H9 (cell line): ENCODE results near the gene LIN54. TPM values are rescaled to one million over a fixed set of nuclear protein-coding genes. Genes with fewer than 3 reads are reported as not detected.

ENCODE experiments used
- DNase-seq: peaks from one replicate; pipeline ENCODE4 v3.0.0-alpha.2; 2017
- H2AFZ ChIP-seq: one replicate; pipeline ENCODE4 v1.6.1; 2013; ENCODE audit warnings: mild to moderate bottlenecking, low read length, control low read depth, moderate library complexity
- H2AK5ac ChIP-seq: 2 replicates; pipeline ENCODE4 v1.6.1; 2013; ENCODE audit warnings: low read length, control low read depth, mixed read lengths; ENCODE audit not compliant: insufficient read length
- H2BK120ac ChIP-seq: one replicate; pipeline ENCODE4 v1.6.1; 2013; ENCODE audit warnings: low read depth, mild to moderate bottlenecking, low read length, control low read depth, inconsistent platforms; ENCODE audit not compliant: poor library complexity, severe bottlenecking
- H2BK12ac ChIP-seq: 2 replicates; pipeline ENCODE4 v1.6.1; 2013; ENCODE audit warnings: low read length, control low read depth, mixed read lengths, low read depth; ENCODE audit not compliant: insufficient read length
- H2BK15ac ChIP-seq: 2 replicates; pipeline ENCODE4 v1.6.1; 2013; ENCODE audit warnings: low read depth, low read length, control low read depth
- H2BK20ac ChIP-seq: one replicate; pipeline ENCODE4 v1.6.1; 2013; ENCODE audit warnings: low read depth, mild to moderate bottlenecking, low read length, control low read depth, inconsistent platforms; ENCODE audit not compliant: poor library complexity, severe bottlenecking
- H2BK5ac ChIP-seq: 2 replicates; pipeline ENCODE4 v1.6.1; 2013; ENCODE audit warnings: low read length, control low read depth, mixed read lengths; ENCODE audit not compliant: insufficient read length
- H3K14ac ChIP-seq: 2 replicates; pipeline ENCODE4 v1.6.1; 2013; ENCODE audit warnings: low read length, control low read depth; ENCODE audit not compliant: insufficient read depth
- H3K18ac ChIP-seq: 2 replicates; pipeline ENCODE4 v1.6.1; 2013; ENCODE audit warnings: low read depth, mild to moderate bottlenecking, mixed read lengths, low read length, control low read depth; ENCODE audit not compliant: insufficient read length
- H3K23ac ChIP-seq: 2 replicates; pipeline ENCODE4 v1.6.1; 2013; ENCODE audit warnings: low read length, control low read depth, mixed read lengths, low read depth; ENCODE audit not compliant: insufficient read length
- H3K23me2 ChIP-seq: 2 replicates; pipeline ENCODE4 v1.6.1; 2013; ENCODE audit warnings: low read depth, mild to moderate bottlenecking, mixed read lengths, low read length, control low read depth; ENCODE audit not compliant: insufficient read length, poor library complexity, severe bottlenecking
- H3K27ac ChIP-seq: 2 replicates; pipeline ENCODE4 v1.5.1; 2013; ENCODE audit warnings: low read length, control low read depth, mixed read lengths, low read depth; ENCODE audit not compliant: insufficient read length
- H3K27me3 ChIP-seq: 2 replicates; pipeline ENCODE4 v1.6.1; 2013; ENCODE audit warnings: low read length, control low read depth, inconsistent platforms; ENCODE audit not compliant: insufficient read depth
- H3K4ac ChIP-seq: 2 replicates; pipeline ENCODE4 v1.6.1; 2013; ENCODE audit warnings: low read depth, mild to moderate bottlenecking, control low read depth, inconsistent platforms, low read length, moderate library complexity
- H3K4me1 ChIP-seq: 2 replicates; pipeline ENCODE4 v1.6.1; 2013; ENCODE audit warnings: low read length, control low read depth, inconsistent platforms; ENCODE audit not compliant: insufficient read depth
- H3K4me2 ChIP-seq: 2 replicates; pipeline ENCODE4 v1.6.1; 2013; ENCODE audit warnings: low read length, control low read depth, mixed read lengths; ENCODE audit not compliant: insufficient read length, insufficient read depth
- H3K56ac ChIP-seq: 2 replicates; pipeline ENCODE4 v1.6.1; 2013; ENCODE audit warnings: low read depth, mild to moderate bottlenecking, mixed read lengths, low read length, control low read depth; ENCODE audit not compliant: insufficient read length
- H3K79me1 ChIP-seq: 2 replicates; pipeline ENCODE4 v1.6.1; 2013; ENCODE audit warnings: low read depth, mild to moderate bottlenecking, moderate library complexity, low read length, control low read depth, inconsistent platforms; ENCODE audit not compliant: insufficient read depth, poor library complexity, severe bottlenecking
- H3K79me2 ChIP-seq: 2 replicates; pipeline ENCODE4 v1.6.1; 2013; ENCODE audit warnings: low read length, control low read depth, inconsistent platforms; ENCODE audit not compliant: insufficient read depth
- H3K9ac ChIP-seq: 2 replicates; pipeline ENCODE4 v1.6.1; 2013; ENCODE audit warnings: low read length, control low read depth, mixed read lengths; ENCODE audit not compliant: insufficient read length; ENCODE audit errors: extremely low read depth
- H3K9me3 ChIP-seq: one replicate; pipeline ENCODE4 v1.6.1; 2013; ENCODE audit warnings: low read depth, low read length, inconsistent platforms; ENCODE audit not compliant: control insufficient read depth
- H3T11ph ChIP-seq: one replicate; pipeline ENCODE4 v1.6.1; 2013; ENCODE audit warnings: mild to moderate bottlenecking, low read length, control low read depth, inconsistent platforms
- H4K20me1 ChIP-seq: one replicate; pipeline ENCODE4 v1.6.1; 2013; ENCODE audit not compliant: control insufficient read depth, insufficient read length, insufficient read depth
- H4K5ac ChIP-seq: 2 replicates; pipeline ENCODE4 v1.6.1; 2013; ENCODE audit warnings: low read depth, mild to moderate bottlenecking, mixed read lengths, low read length, control low read depth; ENCODE audit not compliant: insufficient read length
- H4K8ac ChIP-seq: replicated peaks from 2 replicates; pipeline ENCODE4 v1.6.1; 2013; ENCODE audit warnings: low read length, control low read depth, mixed read lengths, low read depth; ENCODE audit not compliant: insufficient read length
- H4K91ac ChIP-seq: 2 replicates; pipeline ENCODE4 v1.6.1; 2013; ENCODE audit warnings: low read depth, mild to moderate bottlenecking, moderate library complexity, mixed read lengths, low read length, control low read depth; ENCODE audit not compliant: insufficient read length
- H3K27ac Mint-ChIP-seq, 3 experiments: 2 replicates in 2 of 3; 3 replicates in 1 of 3; pipeline ENCODE4 v1.8.0; 2020 to 2021; ENCODE audit warnings: mixed read lengths in 3 of 3, mild to moderate bottlenecking in 1 of 3, moderate library complexity in 1 of 3
- H3K27me3 Mint-ChIP-seq: 2 replicates; pipeline ENCODE4 v1.8.0; 2021; ENCODE audit warnings: low read depth, mild to moderate bottlenecking, moderate library complexity, mixed read lengths
- H3K36me3 Mint-ChIP-seq, 3 experiments: 2 replicates in 2 of 3; 3 replicates in 1 of 3; pipeline ENCODE4 v1.8.0; 2020 to 2021; ENCODE audit warnings: low read depth in 3 of 3, mixed read lengths in 3 of 3; ENCODE audit not compliant: insufficient read depth in 1 of 3
- H3K4me1 Mint-ChIP-seq, 2 experiments: 2 replicates each; pipeline ENCODE4 v1.8.0; 2020; ENCODE audit warnings: mixed read lengths in 2 of 2
- H3K4me3 Mint-ChIP-seq, 2 experiments: 2 replicates in 1 of 2; 3 replicates in 1 of 2; pipeline ENCODE4 v1.8.0; 2020 to 2021; ENCODE audit warnings: mild to moderate bottlenecking in 2 of 2, mixed read lengths in 2 of 2, moderate library complexity in 1 of 2
- H3K9me3 Mint-ChIP-seq, 2 experiments: 2 replicates in 1 of 2; 3 replicates in 1 of 2; pipeline ENCODE4 v1.8.0; 2020; ENCODE audit warnings: mild to moderate bottlenecking in 2 of 2, mixed read lengths in 2 of 2, moderate library complexity in 1 of 2
- WGBS: extraction: QIAGEN DNeasy Blood & Tissue Kit; methylation state at CpG from one replicate; pipeline ENCODE4 v1.1.7; 2013; ENCODE audit warnings: missing lambda C conversion rate, low lambda C conversion rate, mixed read lengths; ENCODE audit not compliant: insufficient read length; ENCODE audit errors: extremely low coverage; 5-methylcytosine and 5-hydroxymethylcytosine counted together
- total RNA-seq: library from RNA; stranded (reverse); gene quantifications from 2 replicates; pipeline ENCODE4 v1.2.1, GENCODE V29; 2021
- TF ChIP-seq, protein P1 (sequence below): fragments of 200-600 bp; sonication (generic); conservative IDR thresholded peaks from 3 replicates; pipeline ENCODE4 v1.8.0; 2021; ENCODE audit warnings: antibody characterized with exemption, mild to moderate bottlenecking

Gene LIN54
- total RNA-seq, 1 experiment from 2014 or later, result 16.3 TPM

GRCh38 chr4:82886147-82886942, 124.3 kb downstream of the LIN54 start:
- Mint-ChIP-seq H3K27ac (no peak overlapping the region), H3K4me3 (no peak overlapping the region), H3K27me3 (no peaks in the 10 kb centered on the region), H3K36me3 (peaks cover 0 to 10% (median 2%) of the 10 kb centered on the region in 3 experiments; a peak in 3 of 7 replicates), H3K4me1 (peaks cover 4 to 13% of the 10 kb centered on the region in 2 experiments), H3K9me3 (no peaks in the 10 kb centered on the region)
- no peaks in the 10 kb centered on the region for H4K20me1 ChIP-seq
- no peak overlapping the region for H3T11ph ChIP-seq
- no peaks in the 10 kb centered on the region for H3K27me3 ChIP-seq
- no peak overlapping the region for H4K91ac ChIP-seq
- no peak overlapping the region for H2BK5ac ChIP-seq
- H4K8ac ChIP-seq, result no peak overlapping the region
- no peak overlapping the region for H2BK15ac ChIP-seq
- no peak overlapping the region for H3K18ac ChIP-seq
- peaks cover 5% of the 10 kb centered on the region for H3K79me1 ChIP-seq
- no peak overlapping the region for H2BK120ac ChIP-seq
- H3K27ac ChIP-seq, result no peak overlapping the region
- H3K23me2 ChIP-seq, result peaks cover 1% of the 10 kb centered on the region
- DNase-seq, result no peak
- no peak overlapping the region for H3K9ac ChIP-seq
- H3K56ac ChIP-seq, result no peak overlapping the region
- no peak overlapping the region for H3K23ac ChIP-seq
- peaks cover 22% of the 10 kb centered on the region; the same call in 1 of the 2 replicates for H3K79me2 ChIP-seq
- H4K5ac ChIP-seq, result no peak overlapping the region
- H2AFZ ChIP-seq, result no peak overlapping the region
- no peaks in the 10 kb centered on the region for H3K4me1 ChIP-seq
- H2BK12ac ChIP-seq, result no peak overlapping the region
- H3K4ac ChIP-seq, result no peak overlapping the region
- H3K9me3 ChIP-seq, result no peaks in the 10 kb centered on the region
- no peak overlapping the region for H3K14ac ChIP-seq
- no peak overlapping the region for H2AK5ac ChIP-seq
- H3K4me2 ChIP-seq, result no peak overlapping the region
- TF ChIP-seq, protein P1, sequence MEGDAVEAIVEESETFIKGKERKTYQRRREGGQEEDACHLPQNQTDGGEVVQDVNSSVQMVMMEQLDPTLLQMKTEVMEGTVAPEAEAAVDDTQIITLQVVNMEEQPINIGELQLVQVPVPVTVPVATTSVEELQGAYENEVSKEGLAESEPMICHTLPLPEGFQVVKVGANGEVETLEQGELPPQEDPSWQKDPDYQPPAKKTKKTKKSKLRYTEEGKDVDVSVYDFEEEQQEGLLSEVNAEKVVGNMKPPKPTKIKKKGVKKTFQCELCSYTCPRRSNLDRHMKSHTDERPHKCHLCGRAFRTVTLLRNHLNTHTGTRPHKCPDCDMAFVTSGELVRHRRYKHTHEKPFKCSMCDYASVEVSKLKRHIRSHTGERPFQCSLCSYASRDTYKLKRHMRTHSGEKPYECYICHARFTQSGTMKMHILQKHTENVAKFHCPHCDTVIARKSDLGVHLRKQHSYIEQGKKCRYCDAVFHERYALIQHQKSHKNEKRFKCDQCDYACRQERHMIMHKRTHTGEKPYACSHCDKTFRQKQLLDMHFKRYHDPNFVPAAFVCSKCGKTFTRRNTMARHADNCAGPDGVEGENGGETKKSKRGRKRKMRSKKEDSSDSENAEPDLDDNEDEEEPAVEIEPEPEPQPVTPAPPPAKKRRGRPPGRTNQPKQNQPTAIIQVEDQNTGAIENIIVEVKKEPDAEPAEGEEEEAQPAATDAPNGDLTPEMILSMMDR, result no peak
- H2BK20ac ChIP-seq, result no peak overlapping the region
- WGBS, result 100% methylated on average over 2 of the region's 5 CpGs
